AG04449 (cell line): Measurements from ENCODE around the gene USP7.
A peak's percentile ranks its signal among the peaks of the same experiment; 100 is the strongest.

Experiments used
- CTCF ChIA-PET: fragments of 350-600 bp; formaldehyde crosslinking; extraction: SDS; loops from one replicate; lab custom pipeline; 2021; ENCODE audit warnings: antibody characterized with exemption; lab: Yijun Ruan, JAX
- POLR2A ChIA-PET: fragments of 400-600, 350-600 bp; formaldehyde crosslinking; extraction: SDS; loops from one replicate; lab custom pipeline; 2020; ENCODE audit warnings: antibody characterized with exemption, inconsistent platforms; lab: Yijun Ruan, JAX
- DNase-seq: peaks from one replicate; pipeline ENCODE4 v3.0.0-alpha.2; 2010; ENCODE audit warnings: low read depth, low spot score
- H3K4me3 ChIP-seq: 2 replicates; pipeline ENCODE4 v1.5.1; 2011; ENCODE audit warnings: low read depth, mild to moderate bottlenecking, control low read depth, low read length
- TF ChIP-seq, protein P1 (sequence below): IDR thresholded peaks from one replicate; pipeline ENCODE4 v1.5.1; 2011; ENCODE audit warnings: mild to moderate bottlenecking, moderate library complexity, low read length, control low read depth, inconsistent platforms; ENCODE audit not compliant: insufficient read depth; ENCODE audit errors: missing control alignments

The USP7 gene

DNA sequence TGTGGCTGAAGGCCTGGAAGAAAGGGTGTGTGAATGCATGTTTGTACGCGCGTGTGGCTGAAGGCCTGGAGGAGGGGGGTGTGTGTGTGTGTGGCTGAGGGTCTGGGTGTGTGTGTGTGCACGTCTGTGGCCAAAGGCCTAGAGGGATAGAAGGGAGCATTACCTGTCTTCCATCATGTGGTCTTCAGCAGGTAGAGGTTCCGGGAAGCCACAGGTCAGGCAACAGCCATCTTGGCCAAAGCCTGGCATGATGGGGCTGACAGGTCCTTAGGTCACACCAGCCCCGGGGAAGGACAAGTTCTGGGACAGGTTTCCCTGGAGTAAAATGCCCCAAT is 76.3 kb downstream of the USP7 start:
- no peak for DNase-seq
- H3K4me3 ChIP-seq, result no peak overlapping the region
- ChIA-PET CTCF (interaction anchor here (3.0 to 3.7 kb wide), 2 partner anchors 8 to 121 kb away, joined by 13 to 21 read pairs; no protein-coding TSS in a partner anchor), POLR2A (no interaction called here)
- TF ChIP-seq, protein P1, sequence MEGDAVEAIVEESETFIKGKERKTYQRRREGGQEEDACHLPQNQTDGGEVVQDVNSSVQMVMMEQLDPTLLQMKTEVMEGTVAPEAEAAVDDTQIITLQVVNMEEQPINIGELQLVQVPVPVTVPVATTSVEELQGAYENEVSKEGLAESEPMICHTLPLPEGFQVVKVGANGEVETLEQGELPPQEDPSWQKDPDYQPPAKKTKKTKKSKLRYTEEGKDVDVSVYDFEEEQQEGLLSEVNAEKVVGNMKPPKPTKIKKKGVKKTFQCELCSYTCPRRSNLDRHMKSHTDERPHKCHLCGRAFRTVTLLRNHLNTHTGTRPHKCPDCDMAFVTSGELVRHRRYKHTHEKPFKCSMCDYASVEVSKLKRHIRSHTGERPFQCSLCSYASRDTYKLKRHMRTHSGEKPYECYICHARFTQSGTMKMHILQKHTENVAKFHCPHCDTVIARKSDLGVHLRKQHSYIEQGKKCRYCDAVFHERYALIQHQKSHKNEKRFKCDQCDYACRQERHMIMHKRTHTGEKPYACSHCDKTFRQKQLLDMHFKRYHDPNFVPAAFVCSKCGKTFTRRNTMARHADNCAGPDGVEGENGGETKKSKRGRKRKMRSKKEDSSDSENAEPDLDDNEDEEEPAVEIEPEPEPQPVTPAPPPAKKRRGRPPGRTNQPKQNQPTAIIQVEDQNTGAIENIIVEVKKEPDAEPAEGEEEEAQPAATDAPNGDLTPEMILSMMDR, result no peak

GRCh38 chr16:8886593-8887430 is 76.9 kb downstream of the USP7 start:
- DNase-seq, result no peak
- ChIA-PET CTCF (interaction anchor here (1.2 to 8.9 kb wide), 5 partner anchors 7 to 319 kb away, joined by 3 to 44 read pairs (median 13); no protein-coding TSS in a partner anchor), POLR2A (no interaction called here)
- TF ChIP-seq, protein P1, result no peak
- no peak overlapping the region for H3K4me3 ChIP-seq

DNA sequence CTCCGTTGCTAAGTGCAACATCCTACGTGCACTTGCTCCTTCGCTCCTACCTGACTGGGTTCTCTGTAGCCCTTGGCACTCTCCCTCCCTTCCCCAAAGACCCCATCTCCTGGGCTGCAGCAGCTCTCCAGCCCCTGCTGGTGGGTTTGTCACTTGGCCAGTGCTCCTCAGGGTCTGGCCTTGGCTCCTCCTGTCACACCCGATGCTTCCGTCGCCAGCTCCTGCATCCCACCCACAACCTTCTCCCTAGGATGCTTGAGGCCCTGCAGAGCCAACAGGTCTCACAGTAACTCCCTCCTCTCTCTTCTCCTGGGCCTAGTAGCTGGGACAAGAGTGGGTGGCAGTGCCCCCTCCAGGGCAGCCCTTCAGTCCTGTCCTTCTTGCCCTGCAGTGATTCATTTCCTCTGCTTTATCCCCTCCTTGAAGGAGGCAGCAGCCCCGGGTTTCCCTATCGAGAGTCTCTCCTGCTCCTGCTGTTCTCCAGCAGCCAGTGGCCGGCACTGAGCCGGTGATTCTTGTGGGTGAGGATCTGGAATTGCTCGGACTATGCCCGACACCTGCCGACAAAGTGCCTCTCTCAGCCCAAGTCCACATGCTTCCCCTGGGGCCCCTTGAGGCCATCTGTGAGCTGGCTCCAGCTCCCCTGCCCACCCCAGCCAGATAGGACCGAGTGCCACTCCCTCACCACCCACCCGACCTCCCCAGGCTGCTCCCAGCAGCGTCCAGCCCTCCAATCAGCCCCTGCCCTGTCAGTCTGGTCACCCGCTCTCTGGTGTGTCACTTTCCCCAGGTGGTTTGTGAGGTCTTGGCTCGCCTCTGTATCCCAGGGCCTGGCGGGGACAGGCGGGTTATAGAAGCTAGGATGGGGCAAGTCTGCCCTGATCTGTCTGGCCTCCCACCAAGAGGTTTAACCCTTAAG is 77.8 kb downstream of the USP7 start:
- ChIA-PET CTCF (interaction anchor here (1.1 to 8.9 kb wide), 5 partner anchors 18 to 318 kb away, joined by 3 to 44 read pairs (median 3); no protein-coding TSS in a partner anchor), POLR2A (no interaction called here)
- H3K4me3 ChIP-seq, result no peak overlapping the region
- no peak for DNase-seq
- TF ChIP-seq, protein P1, result peak; percentile 6

- no peak overlapping the region for H3K4me3 ChIP-seq
- no peak for DNase-seq
- ChIA-PET CTCF (interaction anchor here (1.1 to 8.9 kb wide), 7 partner anchors 9 to 316 kb away, joined by 3 to 132 read pairs (median 6); no protein-coding TSS in a partner anchor), POLR2A (interaction anchor here (0.6 kb wide), 1 partner anchor 195 kb away, joined by 4 read pairs; no protein-coding TSS in a partner anchor)
- TF ChIP-seq, protein P1, result no peak
These were observed 80.9 kb downstream of the USP7 start for GRCh38 chr16:8882725-8883377.

- ChIA-PET CTCF (interaction anchor here (1.1 to 8.9 kb wide), 12 partner anchors 9 to 315 kb away, joined by 3 to 132 read pairs (median 24); partner anchors contain the start of gene CARHSP1), POLR2A (no interaction called here)
- no peak within 1 kb of the TSS for H3K4me3 ChIP-seq
- no peak for DNase-seq
- TF ChIP-seq, protein P1, result no peak
These were observed 81.6 kb downstream of the USP7 start, which contains the start of gene LITAFD for GRCh38 chr16:8882041-8882617. Gene LITAFD, plus strand, starts transcription at chr16:8882351. Its CDS starts 2,005 bp downstream, at chr16:8884356.
